Esophagus mucosa (tissue), 1 donor: ENCODE data around the gene MARK3. TPM values are rescaled to one million over a fixed set of nuclear protein-coding genes. Genes with fewer than 3 reads are reported as not detected.

Source experiments
- ATAC-seq: fragments of 200-7000 bp; cut with Tn5 transposase; one replicate; pipeline ENCODE4 v1.9.1; 2020
- total RNA-seq: library from RNA; stranded (reverse); gene quantifications from one replicate; pipeline ENCODE4 v1.2.4, GENCODE V29; 2023
- donor health status: DM: yes; HTN: yes; CAD: no.

The MARK3 gene
- total RNA-seq, 1 donor from 2014 or later, result 62.1 TPM

DNA sequence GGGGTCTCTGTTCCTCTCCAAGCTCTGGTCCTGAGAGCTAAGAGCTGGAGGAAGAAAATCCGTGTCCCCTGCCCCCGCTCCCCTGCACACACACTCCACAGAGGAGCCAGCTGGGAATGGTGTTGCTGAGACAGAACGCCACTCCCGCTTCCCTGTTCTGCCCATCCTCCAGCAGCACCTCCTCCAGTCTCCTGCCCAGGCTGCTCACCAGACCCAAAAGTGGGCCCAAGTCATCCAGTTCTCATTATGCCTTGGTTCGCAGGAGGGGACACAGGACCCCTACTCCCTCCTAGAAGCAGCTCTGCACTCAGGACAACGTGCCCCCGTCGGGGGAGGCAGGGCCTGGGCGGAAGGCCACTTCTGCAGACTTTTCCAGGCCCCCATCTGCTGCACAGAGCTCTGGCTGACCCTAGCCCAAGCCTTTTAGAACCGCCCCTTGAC, 143.0 kb downstream of the MARK3 start:
- peak; percentile 3 for ATAC-seq

DNA sequence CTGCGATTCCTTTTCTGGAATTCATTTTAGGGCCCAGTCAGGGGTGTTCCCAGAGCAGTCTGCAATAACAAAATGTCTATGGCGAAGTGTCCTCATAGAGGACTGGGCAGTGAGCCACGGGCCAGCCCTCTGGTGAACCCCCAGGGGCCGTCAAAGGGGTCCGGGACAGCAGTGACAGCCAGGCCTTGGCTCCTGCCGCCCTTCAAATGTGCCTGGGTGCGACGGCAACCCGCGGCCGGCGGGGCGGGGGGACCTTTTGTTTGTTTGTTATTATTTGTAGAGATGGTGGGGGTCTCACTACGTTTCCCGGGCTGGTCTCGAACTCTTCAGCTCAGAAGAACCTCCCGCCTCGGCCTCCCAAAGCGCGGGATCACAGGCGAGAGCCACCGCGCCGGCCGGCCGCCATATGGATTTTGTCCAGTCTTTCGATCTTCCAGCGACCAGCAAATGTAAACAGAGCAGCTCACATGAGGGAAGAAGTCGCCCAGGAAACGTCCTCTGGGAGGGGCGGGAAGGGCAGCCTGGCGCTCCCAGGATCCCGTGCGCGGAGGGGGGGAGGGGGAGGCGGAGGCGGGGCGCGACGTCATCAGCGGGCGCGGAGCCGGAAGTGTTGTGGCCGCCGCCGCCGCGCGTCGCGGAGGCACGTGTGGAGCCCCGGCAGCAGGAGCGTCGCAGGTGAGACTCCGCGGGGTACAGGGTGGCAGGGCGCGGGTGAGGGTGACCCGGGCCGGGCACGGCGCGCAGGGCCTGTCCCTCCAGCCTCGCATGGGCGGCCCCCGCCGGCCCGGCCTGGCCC, 143.6 kb downstream of the MARK3 start, which contains the start of gene TRMT61A:
TSS of gene TRMT61A (plus strand) at position 610 of the 796 bp plus-strand sequence. CDS start 783 bp downstream, outside the sequence.
- peak; percentile 78 for ATAC-seq

GRCh38 chr14:103529383-103530365, 144.5 kb downstream of the MARK3 start:
- ATAC-seq, result no peak

DNA sequence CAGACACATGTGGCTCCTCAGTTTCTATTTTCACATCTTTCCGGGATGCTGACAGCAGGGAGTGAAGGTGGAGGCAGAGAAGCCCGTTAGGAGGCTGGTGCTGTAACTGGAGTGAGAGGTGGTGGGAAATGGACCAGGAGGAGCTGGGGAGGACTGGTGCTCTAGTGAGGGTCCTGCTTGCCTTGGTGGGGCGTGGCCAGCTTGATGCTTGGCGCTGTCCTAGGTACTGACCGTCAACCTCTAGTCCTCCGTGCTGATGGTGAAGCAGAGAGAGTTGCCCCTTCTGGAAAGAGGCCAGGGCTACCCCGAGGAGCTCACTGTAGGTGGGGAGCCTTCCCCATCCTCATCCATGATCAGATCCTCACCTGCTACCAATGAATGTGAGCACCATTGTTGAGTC, 145.2 kb downstream of the MARK3 start:
- ATAC-seq, result no peak

GRCh38 chr14:103530831-103531230, 145.6 kb downstream of the MARK3 start:
- ATAC-seq, result no peak

- no peak for ATAC-seq
These were observed 146.4 kb downstream of the MARK3 start for GRCh38 chr14:103531421-103532215.

- no peak for ATAC-seq
These were observed 147.3 kb downstream of the MARK3 start for GRCh38 chr14:103532216-103533136.

DNA sequence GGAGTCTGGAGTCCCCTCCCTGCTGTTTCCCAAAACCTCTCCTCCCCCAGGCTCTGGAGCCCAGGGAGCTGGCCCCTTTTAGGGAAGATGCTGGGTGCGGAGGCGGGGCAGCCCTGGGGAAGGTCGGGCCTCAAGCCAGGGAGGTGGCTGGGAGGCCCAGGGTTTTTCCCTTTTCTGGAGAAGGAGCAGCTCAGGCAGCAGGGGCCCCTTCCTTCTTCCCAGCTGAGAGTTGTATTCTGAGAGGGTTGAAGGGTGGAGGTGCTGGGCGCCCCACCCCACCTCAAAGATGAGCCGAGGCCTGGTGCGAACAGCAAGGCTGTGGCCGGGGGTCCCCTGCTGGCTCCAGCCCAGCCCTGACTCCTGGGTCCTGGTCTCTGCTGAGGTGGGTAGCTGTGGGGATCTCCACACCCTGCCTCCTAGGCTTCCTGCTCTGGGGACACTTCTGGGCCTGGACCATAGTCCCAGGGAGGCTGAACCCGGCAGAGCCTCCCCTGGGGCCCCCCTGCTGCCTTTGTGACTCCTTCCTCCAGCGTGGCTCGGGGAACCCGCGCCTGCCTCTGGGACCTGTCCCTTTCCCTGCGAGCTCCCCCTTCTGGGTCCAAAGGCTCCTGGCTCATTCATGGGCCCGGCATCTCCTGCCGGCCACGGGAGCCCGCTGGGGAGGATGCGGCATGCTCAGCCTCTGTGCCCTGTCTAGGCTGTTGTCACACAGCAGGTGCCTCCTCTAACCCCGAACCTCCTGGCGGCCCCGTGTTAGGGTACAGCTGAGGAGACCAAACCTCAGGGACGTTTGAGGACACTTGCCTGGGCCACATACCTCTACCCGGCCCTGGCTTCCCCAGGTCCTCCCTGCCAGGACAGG, 148.2 kb downstream of the MARK3 start:
- ATAC-seq, result no peak

GRCh38 chr14:103533999-103534575, 148.9 kb downstream of the MARK3 start:
- ATAC-seq, result no peak

DNA sequence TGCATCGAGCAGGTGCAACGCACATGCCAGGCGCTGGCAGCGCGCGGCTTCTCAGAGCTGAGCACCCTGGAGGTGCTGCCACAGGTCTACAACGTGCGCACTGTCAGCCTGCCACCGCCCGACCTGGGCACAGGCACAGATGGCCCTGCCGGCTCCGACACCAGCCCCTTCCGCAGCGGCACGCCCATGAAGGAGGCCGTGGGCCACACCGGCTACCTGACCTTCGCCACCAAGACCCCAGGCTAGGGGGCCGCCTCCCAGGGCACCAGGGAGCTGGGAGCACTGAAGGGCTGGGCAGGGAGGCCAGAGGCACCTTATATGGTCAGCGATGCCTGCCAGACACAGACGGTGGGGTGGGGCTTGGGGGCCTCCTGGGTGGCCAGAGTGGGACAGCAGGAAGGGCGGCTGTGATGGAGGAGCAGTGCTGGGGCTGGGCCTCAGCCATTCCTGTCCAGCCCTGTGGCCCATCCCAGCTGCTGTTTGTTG, 149.4 kb downstream of the MARK3 start:
- no peak for ATAC-seq

DNA sequence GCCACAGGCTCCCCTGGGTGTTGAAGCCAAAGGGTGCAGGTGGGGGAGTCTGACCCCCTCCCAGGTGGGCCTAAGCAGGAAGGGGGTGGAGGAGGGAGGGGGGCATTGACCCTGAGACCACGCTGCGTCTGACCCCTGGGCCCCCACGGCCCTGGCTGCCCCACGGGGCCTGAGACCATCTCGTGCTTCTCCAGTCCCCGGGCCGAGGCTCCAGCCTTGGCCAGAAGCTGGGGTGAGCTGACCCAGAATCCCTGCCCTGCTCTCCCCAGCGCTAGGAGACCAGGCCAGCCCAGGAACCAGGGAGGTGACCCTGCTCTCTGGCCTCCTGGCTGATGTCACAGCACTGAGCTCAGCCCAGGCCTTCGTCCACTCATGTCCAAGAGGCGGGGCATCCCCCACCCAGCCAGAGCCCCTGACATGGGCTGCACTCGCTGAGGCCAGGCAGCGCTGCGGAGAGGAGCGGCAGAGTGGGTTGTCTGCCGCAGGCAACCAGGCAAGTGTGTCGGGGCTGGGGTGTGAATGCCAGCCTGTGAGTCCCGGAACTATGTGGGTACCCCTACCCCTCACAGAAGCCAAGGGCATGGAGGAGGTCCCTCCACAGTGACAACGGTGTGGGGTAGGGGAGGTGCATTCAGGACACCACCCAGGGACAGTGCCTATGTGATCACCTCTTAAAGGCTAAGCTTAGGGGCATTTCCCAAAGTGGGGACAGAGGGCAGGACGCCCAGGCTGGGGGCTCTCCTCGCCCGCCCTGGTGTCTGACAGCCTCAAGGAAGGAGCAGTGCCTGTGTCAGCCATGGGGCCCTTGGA, 150.1 kb downstream of the MARK3 start:
- no peak for ATAC-seq

GRCh38 chr14:103535891-103536565, 150.8 kb downstream of the MARK3 start:
- no peak for ATAC-seq

DNA sequence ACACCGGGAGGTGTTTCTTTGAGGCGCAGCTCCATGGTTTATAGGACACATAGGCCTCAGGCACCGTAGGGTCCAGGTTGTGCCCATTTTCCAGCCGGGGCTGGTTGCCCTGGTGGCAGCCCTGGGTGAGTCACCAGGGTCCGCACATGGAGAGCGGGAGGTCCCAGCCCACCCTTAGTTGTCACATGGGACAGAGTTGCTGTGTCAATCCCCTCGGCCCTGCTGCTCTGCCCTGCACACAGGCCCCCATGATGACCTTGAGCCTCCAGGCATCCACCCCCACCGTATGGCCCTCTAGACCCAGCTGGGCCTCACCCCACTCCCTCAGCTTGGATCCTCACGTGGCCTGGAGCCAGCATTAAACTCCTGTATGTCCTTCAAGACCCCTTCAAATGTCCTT, 151.5 kb downstream of the MARK3 start:
- ATAC-seq, result no peak

GRCh38 chr14:103537175-103537990, 152.2 kb downstream of the MARK3 start:
- ATAC-seq, result no peak

DNA sequence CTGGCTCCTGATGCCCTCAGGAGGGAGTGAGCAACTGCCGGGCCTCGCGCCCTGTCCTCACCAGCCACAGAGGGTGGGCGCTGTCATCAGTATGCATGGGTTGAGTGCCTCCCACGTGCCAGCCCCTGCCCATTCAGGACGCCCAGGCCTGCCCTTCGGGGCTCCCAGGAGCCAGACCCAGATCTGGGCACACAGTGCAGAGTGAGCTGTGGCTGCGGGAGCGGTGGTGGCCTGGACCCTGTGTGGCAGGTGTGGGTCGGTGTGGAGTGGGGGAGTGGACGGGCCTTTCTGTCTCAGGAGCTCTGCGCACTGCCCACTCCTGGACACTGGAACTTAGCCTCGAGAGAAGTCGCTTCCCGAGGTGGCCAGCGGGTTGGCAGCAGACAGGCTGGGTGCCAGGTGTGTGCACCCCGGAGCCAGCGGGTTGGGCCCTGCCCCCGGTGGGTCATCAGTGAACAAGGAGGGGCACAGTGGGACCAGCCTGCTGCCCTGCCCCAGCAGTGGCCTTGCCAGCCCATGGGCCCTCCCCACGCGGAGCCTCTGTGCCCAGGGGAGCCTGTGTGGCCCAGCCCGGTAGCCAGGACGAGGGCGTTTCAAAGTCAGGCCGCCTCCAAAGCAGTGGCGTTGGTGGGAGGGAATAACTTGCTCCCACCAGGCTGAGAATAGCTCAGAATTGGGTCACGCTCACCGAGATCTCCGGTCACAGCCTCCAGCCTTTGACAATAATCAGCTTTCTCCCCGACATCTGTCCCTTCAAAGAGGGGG, 153.3 kb downstream of the MARK3 start:
- no peak for ATAC-seq

DNA sequence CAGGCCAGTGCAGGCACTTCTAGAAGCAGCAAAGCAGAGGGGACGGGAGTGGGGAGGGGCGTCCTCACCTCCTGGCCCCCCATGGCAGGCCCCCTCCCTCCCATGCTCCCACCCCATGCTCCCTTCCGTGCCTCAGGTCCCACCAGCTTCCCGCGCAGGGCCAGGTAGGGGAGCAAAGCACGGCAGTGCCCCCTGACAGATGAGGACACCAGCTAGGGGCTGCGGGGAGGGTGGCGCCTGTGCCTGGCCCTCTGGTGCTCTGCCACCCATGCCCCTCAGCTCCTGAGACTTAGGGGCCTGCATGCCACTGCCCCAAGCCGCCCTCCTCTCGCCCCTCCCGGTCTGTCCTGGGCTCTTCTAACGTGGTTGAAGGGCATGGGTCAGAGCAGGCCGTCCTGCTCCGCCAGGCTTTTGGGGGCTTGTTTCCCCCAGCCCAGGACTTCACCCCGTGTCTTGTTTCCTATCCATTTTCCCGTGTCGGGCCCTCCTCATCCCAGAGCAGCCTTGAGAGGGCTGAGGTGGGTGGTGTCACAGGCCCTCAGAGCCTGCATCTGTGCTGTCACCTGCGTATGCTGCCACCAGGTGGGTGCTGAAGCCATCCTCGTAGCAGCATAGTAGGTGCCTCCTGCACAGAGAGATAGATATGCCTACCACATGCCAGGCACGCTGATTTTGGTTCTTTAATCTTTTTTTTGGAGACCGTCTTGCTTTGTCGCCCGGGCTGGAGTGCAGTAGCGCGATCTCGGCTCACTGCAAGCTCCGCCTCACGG, 154.0 kb downstream of the MARK3 start:
- no peak for ATAC-seq
